D721Med (cell line): Measurements from ENCODE around the gene MAP3K20.
"Not testable (repeated sequence)": the region's sequence is repeated elsewhere in the genome, so short reads cannot be mapped to it uniquely, and the experiment has no call there.

Experiments
- DNase-seq: peaks from one replicate; pipeline ENCODE4 v3.0.0; 2011; ENCODE audit warnings: low spot score; ENCODE audit not compliant: insufficient read length
- FAIRE-seq: peaks from 2 replicates; lab custom pipeline; 2011; peaks lifted over from hg19 to GRCh38; lab: Jason Lieb, UNC
- CTCF ChIP-seq: IDR thresholded peaks from 2 replicates; pipeline ENCODE4 v1.5.1; 2012; ENCODE audit warnings: mild to moderate bottlenecking, control low read depth; ENCODE audit not compliant: insufficient read depth; ENCODE audit errors: missing control alignments

Gene MAP3K20

GRCh38 chr2:173160618-173161017 is 85.0 kb downstream of the MAP3K20 start:
- no peak for FAIRE-seq
- TF ChIP-seq CTCF: no peak
- no peak for DNase-seq

- FAIRE-seq: no peak
- DNase-seq: no peak
- no peak for TF ChIP-seq CTCF
These were observed 85.4 kb downstream of the MAP3K20 start for GRCh38 chr2:173161040-173161439.

GRCh38 chr2:173161507-173161906 is 85.9 kb downstream of the MAP3K20 start:
- FAIRE-seq: no peak

GRCh38 chr2:173163357-173163756 is 87.7 kb downstream of the MAP3K20 start:
- FAIRE-seq, DNase-seq: not testable (repeated sequence)

More at GRCh38 chr2:173161507-173161906, 85.9 kb downstream of the MAP3K20 start:
- TF ChIP-seq CTCF: no peak
- DNase-seq: no peak

- FAIRE-seq: no peak
- no peak for TF ChIP-seq CTCF
These were observed 88.8 kb downstream of the MAP3K20 start for GRCh38 chr2:173164396-173164795.

GRCh38 chr2:173165443-173166238 is 90.0 kb downstream of the MAP3K20 start:
- TF ChIP-seq CTCF: no peak
- DNase-seq (no peak), FAIRE-seq (no peak)

More at GRCh38 chr2:173164396-173164795, 88.8 kb downstream of the MAP3K20 start:
- no peak for DNase-seq

GRCh38 chr2:173171321-173171720 is 95.7 kb downstream of the MAP3K20 start:
- FAIRE-seq: no peak
- DNase-seq: no peak
- TF ChIP-seq CTCF: no peak
